ENCODE results near the gene ZDBF2.
"Not testable (repeated sequence)": the region's sequence is repeated elsewhere in the genome, so short reads cannot be mapped to it uniquely, and the experiment has no call there.

The ZDBF2 gene

DNA sequence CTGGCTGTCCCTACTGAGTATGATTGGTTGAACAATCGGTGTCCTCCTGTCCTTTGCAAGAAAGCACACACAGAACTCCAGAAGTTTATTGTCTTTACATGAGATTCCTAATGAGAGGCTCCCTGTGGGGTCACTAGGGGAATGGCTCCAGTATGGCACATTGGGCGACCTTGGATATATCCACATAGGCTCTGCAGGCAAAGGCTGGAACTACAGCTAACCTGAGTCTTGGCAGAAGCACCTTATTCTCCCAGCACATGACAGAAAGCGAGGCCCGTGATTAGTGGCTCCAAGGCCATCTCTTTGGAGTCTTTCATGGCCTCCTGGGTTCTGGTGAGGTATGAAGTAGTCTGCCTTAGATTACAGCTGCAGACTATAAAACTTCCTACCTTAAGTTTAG is 49.0 kb downstream of the ZDBF2 start:
- DNase-seq = no peak

DNA sequence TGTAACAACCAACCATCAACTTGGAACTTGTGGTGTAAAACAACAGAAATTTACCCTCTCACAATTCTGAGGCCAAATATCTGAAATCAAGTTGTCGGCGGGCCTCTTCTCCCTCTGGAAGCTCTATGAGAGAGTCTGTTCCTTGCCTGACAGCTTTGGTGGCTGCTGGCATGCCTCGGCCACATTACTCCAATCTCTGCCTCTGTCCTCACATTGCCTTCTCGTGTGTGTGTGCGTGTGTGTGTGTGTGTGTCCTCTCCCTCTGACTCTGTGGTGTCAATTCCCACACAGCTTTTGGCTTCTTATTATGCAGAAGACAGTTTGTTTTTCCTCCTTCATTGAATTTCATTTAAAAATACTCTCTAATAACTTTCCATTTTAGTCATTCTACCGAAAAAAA is 50.4 kb downstream of the ZDBF2 start:
- peak in 1 of 51 donors; percentile 5 for DNase-seq

- DNase-seq = no peak
Measured at GRCh38 chr2:206328974-206329373, 54.5 kb downstream of the ZDBF2 start.

- DNase-seq = peak in 2 of 51 donors; percentile 4 to 7
Measured at GRCh38 chr2:206336861-206337260, 62.4 kb downstream of the ZDBF2 start.

GRCh38 chr2:206337956-206338355 is 63.5 kb downstream of the ZDBF2 start:
- no peak for DNase-seq

DNA sequence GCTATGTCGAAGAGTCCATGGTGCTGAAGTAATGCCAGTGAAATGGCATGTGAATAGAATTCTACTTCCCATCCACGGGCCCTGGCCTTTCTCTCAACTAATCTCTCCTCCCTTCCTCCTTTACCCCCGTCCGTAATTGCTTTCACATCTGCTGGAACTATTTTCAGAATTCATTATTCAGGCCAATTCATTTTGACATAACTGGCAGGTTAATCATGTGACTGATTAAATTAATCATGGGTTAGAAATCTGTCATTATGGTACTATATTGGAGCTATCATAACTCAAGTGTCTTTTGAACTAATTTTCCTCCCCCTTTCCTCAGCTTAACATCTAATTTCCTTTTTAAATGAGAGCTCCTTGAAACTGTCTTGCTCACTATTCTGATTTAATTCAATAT is 66.9 kb downstream of the ZDBF2 start:
- DNase-seq = no peak

GRCh38 chr2:206343144-206343543 is 68.7 kb downstream of the ZDBF2 start:
- DNase-seq = no peak

DNA sequence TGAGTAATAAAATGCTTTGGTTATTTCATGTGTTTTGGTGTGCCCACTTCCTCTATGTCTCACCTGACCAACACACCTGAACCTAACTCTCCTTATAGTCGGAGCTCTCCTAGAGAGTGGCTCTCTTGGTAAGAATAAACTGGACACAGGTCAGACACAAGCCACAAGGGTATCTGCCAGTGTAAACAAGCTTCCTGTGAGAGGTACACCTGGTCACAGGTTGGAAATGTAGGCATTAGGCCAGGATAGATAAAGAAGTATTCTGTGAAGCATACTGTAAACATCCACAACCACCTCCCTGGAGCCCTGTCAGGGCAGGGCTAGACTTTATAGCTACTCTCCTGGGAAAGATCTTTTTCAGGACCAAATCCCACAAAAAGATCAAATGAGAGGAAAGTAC is 69.4 kb downstream of the ZDBF2 start:
- DNase-seq = no peak

- DNase-seq = no peak
Measured at GRCh38 chr2:206345606-206346005, 71.1 kb downstream of the ZDBF2 start.

DNA sequence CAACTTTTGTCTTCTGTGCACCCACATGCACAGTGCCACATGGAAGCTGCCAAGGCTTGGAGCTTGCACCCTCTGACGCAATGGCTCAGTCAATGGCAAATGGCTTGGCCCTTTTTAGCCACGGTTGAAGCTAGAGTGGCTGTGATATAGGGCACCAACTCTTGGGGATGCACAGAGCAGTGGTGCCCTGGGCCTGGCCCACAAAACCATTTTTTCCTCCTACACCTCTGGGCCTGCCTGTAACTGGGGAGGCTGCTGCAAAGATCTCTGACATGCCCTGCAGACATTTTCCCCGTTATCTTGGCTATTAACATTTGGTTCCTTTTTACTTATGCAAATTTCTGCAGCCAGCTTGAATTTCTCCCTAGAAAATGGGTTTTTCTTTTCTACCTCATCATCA is 74.9 kb downstream of the ZDBF2 start:
- no peak for DNase-seq

GRCh38 chr2:206352571-206352970 is 78.1 kb downstream of the ZDBF2 start:
- no peak for DNase-seq

DNA sequence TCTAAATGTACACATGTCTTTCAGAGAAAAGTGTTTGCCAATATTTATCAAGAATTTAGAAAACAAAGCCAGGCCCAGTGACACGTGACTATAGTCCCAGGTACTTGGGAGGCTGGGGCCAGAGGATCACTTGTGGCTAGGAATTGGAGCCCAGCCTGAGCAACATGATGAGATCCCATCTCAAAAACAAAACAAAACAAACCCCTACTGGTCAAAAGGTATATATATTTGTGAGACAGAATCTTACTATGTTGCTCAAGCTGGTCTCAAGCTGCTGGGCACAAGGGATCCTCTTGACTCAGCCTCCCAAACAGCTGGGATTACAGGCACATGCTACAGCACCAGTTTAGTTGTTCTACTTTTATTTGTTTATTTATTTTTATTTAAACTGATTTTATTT is 79.2 kb downstream of the ZDBF2 start:
- no peak for DNase-seq

DNA sequence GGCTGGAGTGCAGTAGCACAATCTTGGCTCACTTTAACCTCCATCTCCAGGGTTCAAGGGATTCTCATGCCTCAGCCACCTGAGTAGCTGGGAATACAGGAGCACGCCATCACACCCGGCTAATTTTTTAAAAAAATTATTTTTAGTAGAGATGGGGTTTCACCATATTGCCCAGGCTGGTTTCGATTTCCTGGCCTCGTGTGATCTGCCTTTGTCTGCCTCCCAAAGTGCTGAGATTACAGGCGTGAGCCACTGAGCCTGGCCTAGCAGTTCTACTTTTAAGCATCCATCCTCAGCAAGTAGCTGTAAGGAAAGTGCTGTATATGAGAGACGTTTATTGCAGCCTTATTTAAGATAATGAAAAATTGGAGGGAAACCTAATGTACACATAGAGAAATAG is 79.7 kb downstream of the ZDBF2 start:
- DNase-seq = no peak

- not testable (repeated sequence) for DNase-seq
Measured at GRCh38 chr2:206356840-206357239, 82.4 kb downstream of the ZDBF2 start.

GRCh38 chr2:206360840-206361239 is 86.4 kb downstream of the ZDBF2 start:
- DNase-seq = not testable (repeated sequence)

DNA sequence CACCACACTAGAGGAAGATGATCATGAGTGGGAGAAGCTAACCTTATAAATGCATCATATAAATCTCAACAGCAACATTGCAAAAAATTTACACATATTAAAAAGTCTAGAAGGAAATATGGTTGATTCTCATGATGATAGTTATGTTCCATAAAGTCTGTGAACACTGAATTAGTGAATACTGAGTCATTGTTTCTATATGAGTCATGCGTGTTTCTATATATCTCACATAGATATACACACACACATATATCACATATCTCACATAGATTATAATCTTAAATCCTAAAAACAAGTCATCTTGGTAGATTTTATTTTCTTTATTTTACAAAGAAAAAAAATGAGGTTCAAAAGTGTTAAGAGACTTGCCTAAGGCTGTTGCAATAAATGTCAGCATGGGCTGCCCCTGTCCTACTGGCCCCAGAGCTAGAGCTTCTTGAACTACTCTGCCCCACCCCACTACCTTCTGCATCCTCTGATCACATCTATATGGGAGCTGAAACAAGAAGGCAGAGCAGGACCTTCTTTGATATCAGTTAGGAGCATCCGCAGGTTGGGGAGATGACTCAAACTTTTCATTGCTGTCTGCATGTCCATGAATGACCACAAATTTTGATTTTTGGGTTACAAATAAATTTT is 87.1 kb downstream of the ZDBF2 start:
- no peak for DNase-seq
